PC-3 (cell line): ENCODE data around the gene FRMD4B. TPM values are rescaled to one million over a fixed set of nuclear protein-coding genes. Genes with fewer than 3 reads are reported as not detected.

Experiments
- ATAC-seq: fragments of 200-7000 bp; cut with Tn5 transposase; 2 replicates; pipeline ENCODE4 v1.9.1; 2020; ENCODE audit warnings: mild to moderate bottlenecking, moderate library complexity
- BruUV-seq: library from RNA; stranded (reverse); fragments of 400-500 nt; replicated peaks from 2 replicates; lab custom pipeline; 2021; lab: Mats Ljungman, UMichigan
- CTCF ChIA-PET: fragments of 300-600 bp; sonication (Branson Sonifier 250); formaldehyde crosslinking; loops from one replicate; lab custom pipeline; 2022; ENCODE audit warnings: antibody characterized with exemption; lab: Charles Lee
- POLR2A ChIA-PET: fragments of 300-600 bp; sonication (Branson Sonifier 250); formaldehyde crosslinking; loops from one replicate; lab custom pipeline; 2022; ENCODE audit warnings: antibody characterized with exemption; ENCODE audit not compliant: unreplicated experiment; lab: Charles Lee
- DNase-seq: peaks from one replicate; pipeline ENCODE4 v3.0.0-alpha.2; 2015
- H2AFZ ChIP-seq: fragments of 300-600 bp; sonication (generic); 2 replicates; pipeline ENCODE4 v1.6.0; 2016; ENCODE audit warnings: antibody characterized with exemption, low read length
- H3F3A ChIP-seq: fragments of 300-600 bp; sonication (generic); one replicate; pipeline ENCODE4 v1.6.0; 2017; ENCODE audit warnings: antibody characterized with exemption, low read length, control low read depth, mild to moderate bottlenecking; ENCODE audit not compliant: unreplicated experiment
- H3K27ac ChIP-seq: fragments of 300-600 bp; sonication (generic); 2 replicates; pipeline ENCODE4 v1.5.1; 2016; ENCODE audit warnings: mild to moderate bottlenecking, low read length
- H3K27me3 ChIP-seq: fragments of 300-600 bp; sonication (generic); 2 replicates; pipeline ENCODE4 v1.6.1; 2016; ENCODE audit warnings: low read length, mixed read lengths
- H3K36me3 ChIP-seq: fragments of 300-600 bp; sonication (generic); 2 replicates; pipeline ENCODE4 v1.6.1; 2016; ENCODE audit warnings: low read depth, mixed run types, low read length, mixed read lengths
- H3K4me1 ChIP-seq: fragments of 300-600 bp; sonication (generic); 2 replicates; pipeline ENCODE4 v1.5.1; 2016; ENCODE audit warnings: low read length; ENCODE audit not compliant: insufficient read depth
- H3K4me2 ChIP-seq: fragments of 300-600 bp; sonication (generic); 2 replicates; pipeline ENCODE4 v1.6.0; 2016; ENCODE audit warnings: low read length
- H3K4me3 ChIP-seq: fragments of 300-600 bp; sonication (generic); 2 replicates; pipeline ENCODE4 v1.5.1; 2016; ENCODE audit warnings: mild to moderate bottlenecking, low read length, mixed read lengths
- H3K79me2 ChIP-seq: fragments of 300-600 bp; sonication (generic); 2 replicates; pipeline ENCODE4 v1.6.1; 2017; ENCODE audit warnings: low read length, mixed read lengths
- H3K9ac ChIP-seq: fragments of 300-600 bp; sonication (generic); 2 replicates; pipeline ENCODE4 v1.6.0; 2016; ENCODE audit warnings: mild to moderate bottlenecking, low read length
- H3K9me2 ChIP-seq: fragments of 300-600 bp; sonication (generic); replicated peaks from 2 replicates; pipeline ENCODE4 v1.6.1; 2016; ENCODE audit warnings: mixed run types, low read length, mixed read lengths
- H3K9me3 ChIP-seq: fragments of 300-600 bp; sonication (generic); 2 replicates; pipeline ENCODE4 v1.6.1; 2016; ENCODE audit warnings: low read length, mixed read lengths
- H4K20me1 ChIP-seq: fragments of 300-600 bp; sonication (generic); 2 replicates; pipeline ENCODE4 v1.6.1; 2016; ENCODE audit warnings: low read length, mixed read lengths
- CTCF ChIP-seq: fragments of 300-600 bp; sonication (generic); conservative IDR thresholded peaks from 2 replicates; pipeline ENCODE4 v1.5.1; 2017; ENCODE audit warnings: antibody characterized with exemption, low read depth, mild to moderate bottlenecking, low read length
- EZH2 ChIP-seq: fragments of 300-600 bp; sonication (generic); IDR thresholded peaks from one replicate; pipeline ENCODE4 v1.6.1; 2017; ENCODE audit warnings: antibody characterized with exemption, mild to moderate bottlenecking, low read length; ENCODE audit not compliant: unreplicated experiment
- EZH2phosphoT487 ChIP-seq: fragments of 300-600 bp; sonication (generic); IDR thresholded peaks from 2 replicates; pipeline ENCODE4 v1.6.1; 2018; ENCODE audit warnings: mild to moderate bottlenecking, antibody characterized with exemption, low read length, borderline replicate concordance
- intact Hi-C: fragments of 100-400 bp; cut with micrococcal nuclease; formaldehyde crosslinking; loops from 2 replicates; pipeline ENCODE4 v1.9.0; 2023
- total RNA-seq: library from RNA; depleted of rRNA; stranded (reverse); fragments of >200 nt; gene quantifications from 2 replicates; pipeline ENCODE4 v1.2.3, GENCODE V29; 2014

The FRMD4B gene
- total RNA-seq, 1 experiment from 2014 or later, result 5.7 TPM

GRCh38 chr3:69181592-69182211 lies 204.2 kb downstream of the FRMD4B start:
- peak; percentile 48 for DNase-seq
- no peak overlapping the region for H3K9ac ChIP-seq
- CTCF ChIA-PET, result no interaction called here

GRCh38 chr3:69180869-69181591 lies 204.9 kb downstream of the FRMD4B start:
- no TSS peak for BruUV-seq
- Histone ChIP-seq H3K9ac (no peak overlapping the region), H2AFZ (no peak overlapping the region), H3K4me3 (no peak overlapping the region), H3K79me2 (no peaks in the 10 kb centered on the region), H3F3A (peaks cover 2% of the 10 kb centered on the region), H3K4me1 (peaks cover 39% of the 10 kb centered on the region), H3K9me2 (no peaks in the 10 kb centered on the region), H3K27ac (no peak overlapping the region), H3K4me2 (no peak overlapping the region), H4K20me1 (no peaks in the 10 kb centered on the region), H3K27me3 (no peaks in the 10 kb centered on the region), H3K9me3 (no peaks in the 10 kb centered on the region), H3K36me3 (no peaks in the 10 kb centered on the region; the same call in 1 of the 2 replicates)
- TF ChIP-seq EZH2phosphoT487, result no peak
- no peak for TF ChIP-seq CTCF
- no peak for TF ChIP-seq EZH2
- POLR2A ChIA-PET, result no interaction called here
- ATAC-seq (peak; percentile 25; the same call in 1 of the 2 replicates), DNase-seq (no peak)
- intact Hi-C loops, result loop anchor here (1.0 kb wide), 1 partner anchor 19 kb away; no protein-coding TSS in a partner anchor
- CTCF ChIA-PET, result no interaction called here

More at GRCh38 chr3:69181592-69182211, 204.2 kb downstream of the FRMD4B start:
- Histone ChIP-seq H3K9me3 (no peaks in the 10 kb centered on the region), H3K79me2 (no peaks in the 10 kb centered on the region), H3K9me2 (no peaks in the 10 kb centered on the region), H2AFZ (no peak overlapping the region), H3K36me3 (no peaks in the 10 kb centered on the region; the same call in 1 of the 2 replicates), H3K4me3 (no peak overlapping the region), H3K27ac (no peak overlapping the region), H3F3A (peaks cover 2% of the 10 kb centered on the region), H3K4me2 (no peak overlapping the region; the same call in 1 of the 2 replicates), H3K27me3 (no peaks in the 10 kb centered on the region), H3K4me1 (peaks cover 39% of the 10 kb centered on the region), H4K20me1 (no peaks in the 10 kb centered on the region)
- no peak for TF ChIP-seq CTCF
- no peak for TF ChIP-seq EZH2phosphoT487
- TF ChIP-seq EZH2, result no peak
- BruUV-seq, result no TSS peak
- intact Hi-C loops, result loop anchor here (1.0 kb wide), 1 partner anchor 19 kb away; no protein-coding TSS in a partner anchor
- POLR2A ChIA-PET, result no interaction called here
- peak; percentile 52 for ATAC-seq
